ENCODE measurements around the gene ZFHX3. TPM values are rescaled to one million over a fixed set of nuclear protein-coding genes. Genes with fewer than 3 reads are reported as not detected.

The ZFHX3 gene
- total and polyA plus RNA-seq, 2 donors (not counting 1 experiment from before 2014, with no cell fraction given), result 0.54 to 6.6 TPM

DNA sequence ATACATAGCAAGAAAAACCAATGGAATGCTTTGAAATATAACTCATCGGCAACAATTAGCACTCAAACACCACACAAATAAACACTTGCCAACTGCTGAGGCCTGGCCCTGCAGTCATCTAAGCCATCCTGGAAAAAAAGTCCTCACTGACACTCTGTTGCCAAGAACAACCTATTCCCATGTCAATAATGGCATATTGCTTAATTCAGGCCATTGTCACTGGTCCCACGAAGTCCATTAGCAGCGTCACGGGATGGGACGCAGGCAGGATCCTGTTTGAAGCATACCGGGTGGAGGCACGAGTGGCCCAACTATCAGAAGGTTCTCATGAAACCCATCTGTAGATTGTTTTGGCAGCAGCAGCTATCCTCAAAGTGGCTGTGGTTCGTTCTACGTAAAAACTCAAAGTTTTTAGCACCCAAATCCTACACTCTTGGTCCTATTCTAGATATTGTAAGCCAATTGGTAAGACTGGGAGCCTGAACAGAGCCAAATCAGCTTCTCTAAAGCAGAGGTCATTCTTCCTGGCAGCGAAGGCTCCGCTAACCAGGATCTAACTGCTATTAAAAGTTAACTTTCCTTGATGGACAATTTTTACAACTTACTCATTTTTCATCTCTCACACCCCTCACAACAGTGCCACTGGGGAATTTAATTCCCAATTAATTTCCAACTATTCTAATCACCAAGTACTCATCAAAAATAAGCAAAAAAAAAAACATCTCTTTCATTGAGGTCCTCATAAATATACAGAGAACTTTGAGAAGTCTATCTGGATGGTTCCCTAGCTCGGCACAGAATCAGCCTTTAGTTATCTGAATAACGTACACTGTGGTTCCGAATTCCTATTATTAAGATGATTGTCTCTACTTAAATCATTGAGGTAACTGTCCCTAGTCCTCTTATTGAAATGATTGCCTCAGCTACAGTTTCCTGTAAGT, 91.5 kb downstream of the ZFHX3 start:
- POLR2A ChIA-PET, result no interaction called here

More for the DNA sequence above, 91.5 kb downstream of the ZFHX3 start:
- H3K4me3 Mint-ChIP-seq, result no peak overlapping the region
- H3K9ac ChIP-seq (ENCODE audit: low read length), result no peak overlapping the region
- no peaks in the 10 kb centered on the region for H3K27me3 Mint-ChIP-seq
- H3K36me3 ChIP-seq (replicated peaks in 1 of 2; ENCODE audit: control extremely low read depth in 1 of 2, control insufficient read depth in 1 of 2, extremely low read depth in 1 of 2, insufficient read depth in 2 of 2, low read length in 1 of 2), result no peaks in the 10 kb centered on the region
- 98% methylated on average over 11 of the region's 14 CpGs for WGBS (ENCODE audit: insufficient coverage)
- ATAC-seq (ENCODE audit: low read depth) (no peak), DNase-seq (no peak)
- intact Hi-C loops (cut with micrococcal nuclease), result no loop called here
- no peaks in the 10 kb centered on the region for H3K4me1 ChIP-seq (ENCODE audit: control insufficient read depth in 2 of 2, insufficient read depth in 2 of 2, low read length in 2 of 2)
- H4K20me1 ChIP-seq (ENCODE audit: control insufficient read depth, insufficient read depth, low read length, poor library complexity, severe bottlenecking), result no peaks in the 10 kb centered on the region
- H3K27ac Mint-ChIP-seq, result no peak overlapping the region
- no peaks in the 10 kb centered on the region for H3K79me2 ChIP-seq (ENCODE audit: control insufficient read depth, insufficient read depth, low read length)
- CTCF ChIA-PET, result interaction anchor here (0.6 to 0.7 kb wide), 2 partner anchors 17 to 530 kb away, joined by 3 to 4 read pairs; no protein-coding TSS in a partner anchor
- no peak overlapping the region for H3K4me3 ChIP-seq (ENCODE audit: control extremely low read depth in 1 of 5, extremely low read depth in 1 of 5, insufficient read depth in 1 of 5, low read depth in 2 of 5, low read length in 4 of 5)
- H3K9me3 ChIP-seq (ENCODE audit: control extremely low read depth in 1 of 3, control insufficient read depth in 2 of 3, insufficient read depth in 1 of 3, low read length in 2 of 3), result peaks cover 0 to 21% (median 0%) of the 10 kb centered on the region in 3 donors
- no peaks in the 10 kb centered on the region for H3K27me3 ChIP-seq (replicated peaks in 1 of 4; ENCODE audit: control extremely low read depth in 1 of 4, control insufficient read depth in 3 of 4, insufficient read depth in 4 of 4, low read length in 3 of 4)
- H3K4me1 Mint-ChIP-seq, result no peaks in the 10 kb centered on the region
- H2AFZ ChIP-seq (ENCODE audit: insufficient read depth, low read depth, low read length, poor library complexity, severe bottlenecking), result no peak overlapping the region
- no peak overlapping the region for H3K27ac ChIP-seq (ENCODE audit: low read length in 2 of 2)
- no peaks in the 10 kb centered on the region for H3K9me3 Mint-ChIP-seq (ENCODE audit: insufficient read depth)
- TF ChIP-seq EZH2 (IDR thresholded peaks at IDR 0.05; ENCODE audit: borderline replicate concordance, insufficient read depth, low read depth, low read length, poor library complexity, severe bottlenecking), result no peak
- no peak for TF ChIP-seq CTCF (IDR thresholded peaks at IDR 0.05)
- H3K4me2 ChIP-seq (replicated peaks; ENCODE audit: low read depth, low read length, poor library complexity, severe bottlenecking), result no peak overlapping the region

Measured in B cell (primary cell).